Duodenal mucosa (tissue), 2 donors: ENCODE data around the gene NCBP2.

Source experiments
- H3K27ac ChIP-seq: one replicate; pipeline ENCODE4 v1.7.0; 2013; ENCODE audit warnings: low read depth, low read length
- H3K27me3 ChIP-seq, 2 donors: one replicate each; pipeline ENCODE4 v1.7.0; 2013; ENCODE audit warnings: low read length in 2 of 2, control low read depth in 1 of 2; ENCODE audit not compliant: insufficient read depth in 2 of 2, control insufficient read depth in 1 of 2
- H3K36me3 ChIP-seq, 2 donors: one replicate each; pipeline ENCODE4 v1.7.0; 2013; ENCODE audit warnings: low read length in 2 of 2, control low read depth in 1 of 2; ENCODE audit not compliant: insufficient read depth in 2 of 2, control insufficient read depth in 1 of 2
- H3K4me1 ChIP-seq, 2 donors: one replicate each; pipeline ENCODE4 v1.7.0; 2013; ENCODE audit warnings: low read length in 2 of 2, control low read depth in 1 of 2; ENCODE audit not compliant: insufficient read depth in 2 of 2, control insufficient read depth in 1 of 2
- H3K4me3 ChIP-seq, 2 donors: one replicate each; pipeline ENCODE4 v1.7.0; 2013; ENCODE audit warnings: low read length in 2 of 2, low read depth in 1 of 2
- H3K9ac ChIP-seq, 2 donors: one replicate each; pipeline ENCODE4 v1.7.0; 2013; ENCODE audit warnings: low read length in 2 of 2, low read depth in 1 of 2
- H3K9me3 ChIP-seq, 2 donors: one replicate each; pipeline ENCODE4 v1.7.0; 2013; ENCODE audit warnings: low read length in 2 of 2, control low read depth in 1 of 2; ENCODE audit not compliant: control insufficient read depth in 1 of 2

Gene NCBP2

GRCh38 chr3:196968233-196969133, 26.2 kb upstream of the NCBP2 start, which contains the start of gene PIGZ:
PIGZ (minus strand) TSS chr3:196968833; CDS start chr3:196952031, 16,802 bp downstream.
- Histone ChIP-seq H3K36me3 (peaks cover 0 to 5% of the 10 kb centered on the region in 2 donors), H3K4me3 (peak within 1 kb of the TSS; percentile 72 to 75), H3K27me3 (peaks cover 0 to 7% of the 10 kb centered on the region in 2 donors), H3K9ac (peak within 1 kb of the TSS; percentile 61 to 72), H3K4me1 (peaks cover 6 to 8% of the 10 kb centered on the region in 2 donors), H3K27ac (no peak within 1 kb of the TSS), H3K9me3 (no peaks in the 10 kb centered on the region)

- Histone ChIP-seq H3K27ac (no peak overlapping the region), H3K9me3 (no peaks in the 10 kb centered on the region), H3K36me3 (peaks cover 0 to 5% of the 10 kb centered on the region in 2 donors), H3K4me3 (peak overlapping the region; percentile 72 to 75), H3K4me1 (peaks cover 6 to 8% of the 10 kb centered on the region in 2 donors), H3K9ac (peak overlapping the region; percentile 61 to 72), H3K27me3 (peaks cover 0 to 7% of the 10 kb centered on the region in 2 donors)
Measured at GRCh38 chr3:196967412-196968232, 25.3 kb upstream of the NCBP2 start.

GRCh38 chr3:196966526-196967401, 24.4 kb upstream of the NCBP2 start:
- H3K36me3 ChIP-seq, result peaks cover 0 to 5% of the 10 kb centered on the region in 2 donors

GRCh38 chr3:196965804-196966173, 23.5 kb upstream of the NCBP2 start:
- no peak overlapping the region for H3K4me3 ChIP-seq

More at GRCh38 chr3:196966526-196967401, 24.4 kb upstream of the NCBP2 start:
- H3K9me3 ChIP-seq, result no peaks in the 10 kb centered on the region
- peaks cover 0 to 7% of the 10 kb centered on the region in 2 donors for H3K27me3 ChIP-seq
- no peak overlapping the region for H3K27ac ChIP-seq
- no peak overlapping the region for H3K9ac ChIP-seq
- H3K4me1 ChIP-seq, result peaks cover 6 to 8% of the 10 kb centered on the region in 2 donors
- no peak overlapping the region for H3K4me3 ChIP-seq

GRCh38 chr3:196965112-196965803, 22.9 kb upstream of the NCBP2 start:
- H3K36me3 ChIP-seq, result peaks cover 0 to 5% of the 10 kb centered on the region in 2 donors
- no peak overlapping the region for H3K27ac ChIP-seq
- H3K9me3 ChIP-seq, result no peaks in the 10 kb centered on the region
- H3K4me3 ChIP-seq, result no peak overlapping the region
- no peaks in the 10 kb centered on the region for H3K27me3 ChIP-seq
- no peak overlapping the region for H3K9ac ChIP-seq
- peaks cover 6 to 8% of the 10 kb centered on the region in 2 donors for H3K4me1 ChIP-seq

More at GRCh38 chr3:196965804-196966173, 23.5 kb upstream of the NCBP2 start:
- peaks cover 0 to 2% of the 10 kb centered on the region in 2 donors for H3K27me3 ChIP-seq
- no peak overlapping the region for H3K9ac ChIP-seq
- H3K9me3 ChIP-seq, result no peaks in the 10 kb centered on the region
- peaks cover 0 to 5% of the 10 kb centered on the region in 2 donors for H3K36me3 ChIP-seq
- no peak overlapping the region for H3K27ac ChIP-seq
- H3K4me1 ChIP-seq, result peaks cover 6 to 8% of the 10 kb centered on the region in 2 donors

- peaks cover 0 to 5% of the 10 kb centered on the region in 2 donors for H3K36me3 ChIP-seq
- H3K9me3 ChIP-seq, result no peaks in the 10 kb centered on the region
- no peak overlapping the region for H3K27ac ChIP-seq
- no peak overlapping the region for H3K9ac ChIP-seq
- H3K4me1 ChIP-seq, result peaks cover 6 to 8% of the 10 kb centered on the region in 2 donors
- no peaks in the 10 kb centered on the region for H3K27me3 ChIP-seq
- H3K4me3 ChIP-seq, result no peak overlapping the region
Measured at GRCh38 chr3:196963631-196963953, 21.3 kb upstream of the NCBP2 start.

GRCh38 chr3:196962930-196963630, 20.8 kb upstream of the NCBP2 start:
- Histone ChIP-seq H3K9me3 (no peaks in the 10 kb centered on the region), H3K27me3 (no peaks in the 10 kb centered on the region), H3K4me1 (peaks cover 5% of the 10 kb centered on the region in 2 donors), H3K36me3 (peaks cover 0 to 5% of the 10 kb centered on the region in 2 donors), H3K4me3 (no peak overlapping the region), H3K27ac (no peak overlapping the region), H3K9ac (no peak overlapping the region)

GRCh38 chr3:196962108-196962929, 20.0 kb upstream of the NCBP2 start:
- Histone ChIP-seq H3K36me3 (peaks cover 0 to 5% of the 10 kb centered on the region in 2 donors), H3K27me3 (no peaks in the 10 kb centered on the region), H3K27ac (no peak overlapping the region), H3K4me3 (no peak overlapping the region), H3K4me1 (no peaks in the 10 kb centered on the region), H3K9me3 (no peaks in the 10 kb centered on the region), H3K9ac (no peak overlapping the region)
